CD4-positive, alpha-beta memory T cell (primary cell): ENCODE data around the gene FBXO28. TPM values are rescaled to one million over a fixed set of nuclear protein-coding genes. Genes with fewer than 3 reads are reported as not detected.

Experiments
- CTCF ChIA-PET: fragments of 350-600 bp; sonication (Branson Sonifier 250); formaldehyde crosslinking; loops from one replicate; lab custom pipeline; 2021; ENCODE audit warnings: inconsistent platforms; ENCODE audit not compliant: partially characterized antibody; lab: Charles Lee
- POLR2A ChIA-PET: fragments of 350-600 bp; sonication (Branson Sonifier 250); formaldehyde crosslinking; loops from one replicate; lab custom pipeline; 2021; ENCODE audit not compliant: partially characterized antibody; lab: Charles Lee
- DNase-seq, 5 donors: peaks; one replicate each; pipeline versions ENCODE4 v3.0.0 to v3.0.0-alpha.2; 2020 to 2022; ENCODE audit warnings: mixed read lengths in 1 of 5
- H3K27ac ChIP-seq: one replicate; pipeline ENCODE4 v1.7.0; 2013; ENCODE audit warnings: low read depth, low read length
- H3K27me3 ChIP-seq: 2 replicates; pipeline ENCODE4 v1.7.0; 2013; ENCODE audit warnings: mild to moderate bottlenecking, low read length, moderate library complexity; ENCODE audit not compliant: insufficient read depth
- H3K36me3 ChIP-seq: 2 replicates; pipeline ENCODE4 v1.7.0; 2013; ENCODE audit warnings: mild to moderate bottlenecking, low read length, moderate library complexity; ENCODE audit not compliant: insufficient read depth
- H3K4me1 ChIP-seq: 2 replicates; pipeline ENCODE4 v1.7.0; 2013; ENCODE audit warnings: mild to moderate bottlenecking, low read length, moderate library complexity; ENCODE audit not compliant: insufficient read depth
- H3K4me3 ChIP-seq, 2 donors: one replicate each; pipeline ENCODE4 v1.7.0; 2013; ENCODE audit warnings: low read length in 2 of 2, mild to moderate bottlenecking in 1 of 2
- H3K9me3 ChIP-seq, 2 donors: one replicate each; pipeline ENCODE4 v1.7.0; 2013; ENCODE audit warnings: low read length in 2 of 2, control low read depth in 1 of 2; ENCODE audit not compliant: control insufficient read depth in 1 of 2
- H3K27ac Mint-ChIP-seq, 7 donors: one replicate each; pipeline ENCODE4 v1.8.0; 2020 to 2021; ENCODE audit warnings: mixed read lengths in 7 of 7, mild to moderate bottlenecking in 6 of 7, inconsistent platforms in 3 of 7, moderate library complexity in 3 of 7
- H3K27me3 Mint-ChIP-seq, 2 donors: one replicate each; pipeline ENCODE4 v1.8.0; 2020 to 2021; ENCODE audit warnings: mixed read lengths in 2 of 2
- H3K36me3 Mint-ChIP-seq, 2 donors: one replicate each; pipeline ENCODE4 v1.8.0; 2020 to 2021; ENCODE audit warnings: mixed read lengths in 2 of 2, inconsistent platforms in 1 of 2, mild to moderate bottlenecking in 1 of 2
- H3K4me1 Mint-ChIP-seq, 4 donors: one replicate each; pipeline ENCODE4 v1.8.0; 2020 to 2021; ENCODE audit warnings: mixed read lengths in 4 of 4, mild to moderate bottlenecking in 1 of 4
- H3K4me3 Mint-ChIP-seq, 8 donors: one replicate each; pipeline ENCODE4 v1.8.0; 2020 to 2021; ENCODE audit warnings: mixed read lengths in 8 of 8, mild to moderate bottlenecking in 7 of 8, moderate library complexity in 6 of 8, inconsistent platforms in 3 of 8
- H3K9me3 Mint-ChIP-seq, 8 donors: one replicate each; pipeline ENCODE4 v1.8.0; 2020 to 2021; ENCODE audit warnings: mixed read lengths in 8 of 8, mild to moderate bottlenecking in 5 of 8, inconsistent platforms in 3 of 8, moderate library complexity in 1 of 8
- intact Hi-C: fragments of 100-400 bp; cut with micrococcal nuclease; formaldehyde crosslinking; loops from one replicate; pipeline ENCODE4 v1.15.1; 2023
- polyA plus RNA-seq, 2 donors: library from polyadenylated mRNA; unstranded; fragments of 300-500 nt; fragmentation: Illumina TruSeq; gene quantifications; one replicate each; pipeline ENCODE4 v1.2.3, GENCODE V29; 2021
- total RNA-seq, 2 experiments: library from RNA; stranded (reverse); gene quantifications; one replicate each; pipeline ENCODE4 v1.2.3, GENCODE V29; 2021

Gene FBXO28
- total and polyA plus RNA-seq, 4 experiments from 2014 or later = 11.3 to 39.7 (median 27.9) TPM

DNA sequence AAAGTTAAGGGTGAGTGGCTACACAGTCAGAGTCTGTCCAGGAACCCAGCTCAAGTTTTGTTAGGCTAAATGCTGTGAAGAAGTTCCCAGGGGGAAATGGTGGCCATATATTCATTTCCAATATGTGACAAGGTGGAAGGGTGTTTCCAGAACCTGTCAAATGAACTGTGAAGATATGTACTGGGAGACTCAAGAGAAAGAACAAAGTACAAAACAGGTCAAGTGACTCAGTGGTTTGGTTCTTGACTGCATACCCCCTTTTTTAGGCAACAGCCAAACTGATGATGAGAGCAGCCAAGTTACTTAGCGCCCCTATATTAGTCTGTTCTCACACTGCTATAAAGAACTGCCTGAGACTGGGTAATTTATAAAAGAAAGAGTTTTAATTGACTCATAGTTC lies 18.6 kb upstream of the FBXO28 start:
- no peak overlapping the region for H3K4me3 Mint-ChIP-seq
- POLR2A ChIA-PET = interaction anchor here (0.6 kb wide), 1 partner anchor 104 kb away, joined by 6 read pairs; no protein-coding TSS in a partner anchor
- no peak for DNase-seq
- CTCF ChIA-PET = no interaction called here
- no peaks in the 10 kb centered on the region for H3K9me3 Mint-ChIP-seq
- no peaks in the 10 kb centered on the region for H3K27me3 ChIP-seq
- no peaks in the 10 kb centered on the region for H3K9me3 ChIP-seq
- H3K4me1 Mint-ChIP-seq = no peaks in the 10 kb centered on the region
- no peaks in the 10 kb centered on the region for H3K36me3 ChIP-seq
- H3K27ac ChIP-seq = no peak overlapping the region
- intact Hi-C loops = no loop called here
- H3K4me1 ChIP-seq = no peaks in the 10 kb centered on the region
- H3K36me3 Mint-ChIP-seq = no peaks in the 10 kb centered on the region
- peaks cover 16 to 22% of the 10 kb centered on the region in 2 donors for H3K27me3 Mint-ChIP-seq
- H3K27ac Mint-ChIP-seq = no peak overlapping the region
- H3K4me3 ChIP-seq = no peak overlapping the region

DNA sequence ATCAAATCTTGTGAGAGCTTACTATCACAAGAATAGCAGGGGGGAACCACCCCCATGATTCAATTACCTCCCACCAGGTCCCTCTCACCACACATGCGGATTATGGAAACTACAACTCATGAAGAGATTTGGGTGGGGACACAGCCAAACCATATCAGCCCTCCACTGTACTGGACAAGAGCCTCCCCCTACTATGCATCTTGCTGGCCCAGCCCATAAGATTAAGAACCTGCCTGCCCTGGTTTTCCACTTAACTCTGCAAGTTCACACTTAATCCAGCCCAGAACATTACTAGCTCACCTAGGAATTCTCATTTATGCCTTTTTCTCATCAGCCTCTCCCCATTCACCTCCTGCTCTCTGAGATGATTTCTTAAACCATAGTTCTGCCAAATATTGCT lies 18.0 kb upstream of the FBXO28 start:
- no peaks in the 10 kb centered on the region for H3K4me1 ChIP-seq
- H3K27ac ChIP-seq = no peak overlapping the region
- no peak for DNase-seq
- no peaks in the 10 kb centered on the region for H3K27me3 ChIP-seq
- ChIA-PET CTCF (no interaction called here), POLR2A (no interaction called here)
- intact Hi-C loops = no loop called here
- H3K27me3 Mint-ChIP-seq = peaks cover 14 to 21% of the 10 kb centered on the region in 2 donors
- H3K9me3 Mint-ChIP-seq = no peaks in the 10 kb centered on the region
- H3K9me3 ChIP-seq = no peaks in the 10 kb centered on the region
- H3K4me3 ChIP-seq = no peak overlapping the region
- no peaks in the 10 kb centered on the region for H3K4me1 Mint-ChIP-seq
- no peaks in the 10 kb centered on the region for H3K36me3 ChIP-seq
- peak overlapping the region in 1 of 7 donors; percentile 38 for H3K27ac Mint-ChIP-seq
- H3K36me3 Mint-ChIP-seq = no peaks in the 10 kb centered on the region
- H3K4me3 Mint-ChIP-seq = no peak overlapping the region

DNA sequence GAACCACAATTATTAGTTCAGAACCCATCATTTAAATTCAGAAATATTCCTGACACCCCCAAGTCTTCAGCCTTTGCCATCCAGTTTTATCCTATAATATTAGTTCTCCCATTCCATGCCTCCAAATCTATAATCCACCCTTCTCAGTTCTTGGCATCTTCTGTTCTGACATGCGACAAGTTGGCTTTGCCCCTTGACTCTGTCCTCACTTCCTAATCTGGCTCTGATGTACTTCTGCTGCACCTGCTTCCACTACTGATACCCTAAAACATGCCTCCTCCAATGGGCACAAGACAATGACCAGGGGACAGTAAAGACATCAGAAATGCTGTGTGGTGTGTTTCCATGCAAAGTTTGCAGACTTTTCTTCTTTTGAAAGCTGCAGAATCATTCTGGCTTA lies 17.1 kb upstream of the FBXO28 start:
- H3K9me3 Mint-ChIP-seq = no peaks in the 10 kb centered on the region
- Histone ChIP-seq H3K27me3 (no peaks in the 10 kb centered on the region), H3K4me1 (no peaks in the 10 kb centered on the region), H3K36me3 (no peaks in the 10 kb centered on the region), H3K4me3 (no peak overlapping the region), H3K9me3 (no peaks in the 10 kb centered on the region), H3K27ac (no peak overlapping the region)
- POLR2A ChIA-PET = no interaction called here
- CTCF ChIA-PET = no interaction called here
- no peaks in the 10 kb centered on the region for H3K4me1 Mint-ChIP-seq
- no peak for DNase-seq
- no peak overlapping the region for H3K4me3 Mint-ChIP-seq
- intact Hi-C loops = no loop called here
- peak overlapping the region in 1 of 7 donors; percentile 75 for H3K27ac Mint-ChIP-seq
- H3K27me3 Mint-ChIP-seq = peaks cover 14 to 17% of the 10 kb centered on the region in 2 donors
- no peaks in the 10 kb centered on the region for H3K36me3 Mint-ChIP-seq

DNA sequence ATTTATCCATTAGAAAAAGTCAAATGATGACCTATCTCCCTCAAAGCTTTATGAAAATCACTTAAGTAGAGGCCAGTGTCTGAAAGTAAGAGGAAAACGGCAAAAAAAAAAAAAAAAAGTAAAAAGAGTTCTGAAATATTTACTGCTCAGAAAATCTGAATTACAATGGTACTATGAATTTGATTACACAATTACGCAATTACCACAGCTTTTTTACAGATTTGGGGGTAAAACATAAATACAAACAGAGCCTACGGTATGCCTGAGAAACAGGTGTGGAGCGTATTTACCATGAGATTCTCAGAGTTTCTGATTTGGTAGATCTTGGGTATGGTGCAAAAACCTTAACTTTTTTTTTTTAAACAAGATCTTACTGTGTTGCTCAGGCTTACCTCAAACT lies 15.9 kb upstream of the FBXO28 start:
- DNase-seq = no peak
- Histone ChIP-seq H3K9me3 (no peaks in the 10 kb centered on the region), H3K36me3 (no peaks in the 10 kb centered on the region), H3K27me3 (no peaks in the 10 kb centered on the region), H3K4me1 (no peaks in the 10 kb centered on the region), H3K27ac (no peak overlapping the region), H3K4me3 (no peak overlapping the region)
- peaks cover 14% of the 10 kb centered on the region in 2 donors for H3K27me3 Mint-ChIP-seq
- CTCF ChIA-PET = no interaction called here
- no peak overlapping the region for H3K27ac Mint-ChIP-seq
- no peaks in the 10 kb centered on the region for H3K36me3 Mint-ChIP-seq
- no peaks in the 10 kb centered on the region for H3K4me1 Mint-ChIP-seq
- intact Hi-C loops = no loop called here
- H3K4me3 Mint-ChIP-seq = no peak overlapping the region
- POLR2A ChIA-PET = no interaction called here
- H3K9me3 Mint-ChIP-seq = no peaks in the 10 kb centered on the region

DNA sequence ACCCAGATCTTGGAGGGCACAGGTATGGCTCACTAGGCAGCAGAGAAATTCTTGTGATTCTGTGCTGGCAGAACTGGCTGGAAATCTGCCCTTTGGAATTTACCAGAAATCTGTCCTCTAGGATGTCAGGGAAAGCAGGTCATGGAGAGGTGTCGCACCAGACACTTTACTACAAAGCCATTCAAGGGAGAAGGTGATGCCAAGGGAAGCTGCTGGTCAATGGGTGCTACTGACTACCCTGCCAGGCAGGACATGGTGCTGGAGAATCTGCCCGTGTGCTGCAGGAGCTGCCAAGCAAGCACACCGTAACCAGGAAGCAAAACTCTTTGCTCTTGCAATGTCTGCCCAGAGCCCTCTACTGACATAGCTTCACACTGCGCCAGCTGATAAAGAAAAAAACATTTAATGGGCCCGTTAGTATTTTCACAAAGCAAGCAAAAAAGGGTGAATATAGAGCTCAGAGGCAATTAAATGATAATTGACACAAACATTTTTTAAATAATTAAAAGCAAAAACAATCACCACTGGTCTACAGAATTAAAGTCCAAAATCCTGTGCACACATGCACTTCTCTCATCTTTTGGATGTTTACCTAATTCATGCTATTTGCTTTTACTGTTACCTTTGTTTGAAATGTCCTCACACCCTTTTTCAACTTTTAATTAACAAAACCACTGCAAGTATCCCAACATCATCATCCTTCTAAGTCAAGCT lies 7.2 kb upstream of the FBXO28 start:
- Histone ChIP-seq H3K4me3 (no peak overlapping the region), H3K36me3 (no peaks in the 10 kb centered on the region), H3K27ac (no peak overlapping the region), H3K27me3 (no peaks in the 10 kb centered on the region), H3K4me1 (no peaks in the 10 kb centered on the region), H3K9me3 (no peaks in the 10 kb centered on the region)
- Mint-ChIP-seq H3K36me3 (no peaks in the 10 kb centered on the region), H3K9me3 (no peaks in the 10 kb centered on the region), H3K4me1 (peaks cover 0 to 7% (median 5%) of the 10 kb centered on the region in 4 donors), H3K4me3 (no peak overlapping the region), H3K27ac (peak overlapping the region in 2 of 7 donors; percentile 24 to 31), H3K27me3 (peaks cover 4 to 6% of the 10 kb centered on the region in 2 donors)
- intact Hi-C loops = no loop called here
- ChIA-PET CTCF (interaction anchor here (0.6 to 1.9 kb wide), 5 partner anchors 10 to 288 kb away, joined by 3 to 7 read pairs (median 3); no protein-coding TSS in a partner anchor), POLR2A (no interaction called here)
- peak in 2 of 5 donors; percentile 2 to 18 for DNase-seq

DNA sequence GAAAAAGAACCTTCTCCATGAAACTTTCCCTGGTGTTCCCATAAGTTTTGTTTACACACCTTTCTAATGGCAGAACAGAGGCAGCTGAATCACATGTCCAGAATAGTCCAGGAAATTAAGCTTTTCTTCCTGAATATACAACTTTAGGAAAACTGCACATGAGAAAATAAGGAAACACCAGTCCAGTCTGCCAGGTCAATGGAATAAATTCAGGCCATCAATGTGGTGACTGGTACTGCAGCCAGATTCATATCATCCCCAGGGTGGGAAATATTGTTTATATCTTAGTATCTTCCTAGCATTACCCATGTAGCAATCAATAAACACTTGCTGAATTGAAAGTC lies 6.7 kb upstream of the FBXO28 start:
- no peak overlapping the region for H3K4me3 Mint-ChIP-seq
- no peaks in the 10 kb centered on the region for H3K36me3 Mint-ChIP-seq
- peaks cover 4 to 6% of the 10 kb centered on the region in 2 donors for H3K27me3 Mint-ChIP-seq
- ChIA-PET POLR2A (no interaction called here), CTCF (interaction anchor here (0.6 to 1.9 kb wide), 5 partner anchors 9 to 288 kb away, joined by 3 to 7 read pairs (median 3); no protein-coding TSS in a partner anchor)
- H3K4me1 Mint-ChIP-seq = peaks cover 0 to 7% (median 5%) of the 10 kb centered on the region in 4 donors
- Histone ChIP-seq H3K36me3 (no peaks in the 10 kb centered on the region), H3K4me1 (no peaks in the 10 kb centered on the region), H3K9me3 (no peaks in the 10 kb centered on the region), H3K27ac (no peak overlapping the region), H3K27me3 (no peaks in the 10 kb centered on the region), H3K4me3 (no peak overlapping the region)
- no peaks in the 10 kb centered on the region for H3K9me3 Mint-ChIP-seq
- DNase-seq = no peak
- no peak overlapping the region for H3K27ac Mint-ChIP-seq
- intact Hi-C loops = no loop called here

DNA sequence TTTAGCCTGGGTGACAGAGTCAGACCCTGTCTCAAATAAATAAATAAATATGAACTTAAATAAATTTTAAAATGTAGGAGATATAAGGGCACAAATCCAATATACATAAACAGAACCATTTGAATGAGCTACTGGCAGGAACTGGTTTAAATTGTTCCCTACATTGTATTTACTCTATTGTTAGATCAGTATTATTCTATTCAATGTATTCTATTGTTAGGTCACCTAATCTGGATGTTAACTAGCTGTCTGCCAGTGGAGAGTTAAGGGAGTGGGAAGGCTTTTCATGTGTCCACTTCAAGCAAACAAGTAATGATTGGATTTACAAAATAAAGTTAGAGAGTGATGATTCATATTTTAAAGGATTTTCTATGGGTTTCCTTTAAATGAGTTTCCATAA lies 4.9 kb upstream of the FBXO28 start:
- Histone ChIP-seq H3K27ac (no peak overlapping the region), H3K27me3 (no peaks in the 10 kb centered on the region), H3K36me3 (no peaks in the 10 kb centered on the region), H3K4me3 (no peak overlapping the region), H3K9me3 (no peaks in the 10 kb centered on the region), H3K4me1 (peaks cover 9% of the 10 kb centered on the region)
- no peak for DNase-seq
- H3K27ac Mint-ChIP-seq = no peak overlapping the region
- POLR2A ChIA-PET = no interaction called here
- intact Hi-C loops = no loop called here
- peaks cover 4 to 6% of the 10 kb centered on the region in 2 donors for H3K27me3 Mint-ChIP-seq
- H3K4me1 Mint-ChIP-seq = peaks cover 6 to 13% (median 12%) of the 10 kb centered on the region in 4 donors
- CTCF ChIA-PET = interaction anchor here (1.4 kb wide), 1 partner anchor 10 kb away, joined by 3 read pairs; no protein-coding TSS in a partner anchor
- H3K9me3 Mint-ChIP-seq = no peaks in the 10 kb centered on the region
- no peak overlapping the region for H3K4me3 Mint-ChIP-seq
- no peaks in the 10 kb centered on the region for H3K36me3 Mint-ChIP-seq
